HUES48 (cell line): ENCODE measurements around the gene DNMT3A.

ENCODE experiments used
- H3K27ac ChIP-seq: one replicate; pipeline ENCODE4 v1.7.0; 2013; ENCODE audit warnings: low read depth, low read length, inconsistent platforms
- H3K27me3 ChIP-seq: 2 replicates; pipeline ENCODE4 v1.6.1; 2013; ENCODE audit warnings: mild to moderate bottlenecking, low read length; ENCODE audit not compliant: control insufficient read depth, insufficient read depth
- H3K36me3 ChIP-seq: 2 replicates; pipeline ENCODE4 v1.6.1; 2013; ENCODE audit warnings: low read length; ENCODE audit not compliant: control insufficient read depth, insufficient read depth
- H3K4me1 ChIP-seq: 2 replicates; pipeline ENCODE4 v1.6.1; 2013; ENCODE audit warnings: mild to moderate bottlenecking, low read length; ENCODE audit not compliant: control insufficient read depth, insufficient read depth
- H3K4me3 ChIP-seq: 2 replicates; pipeline ENCODE4 v1.5.1; 2013; ENCODE audit warnings: mild to moderate bottlenecking, low read depth, low read length
- H3K9ac ChIP-seq: 2 replicates; pipeline ENCODE4 v1.6.1; 2013; ENCODE audit warnings: mild to moderate bottlenecking, low read depth, low read length, moderate library complexity
- H3K9me3 ChIP-seq: 2 replicates; pipeline ENCODE4 v1.6.1; 2013; ENCODE audit warnings: low read length; ENCODE audit not compliant: control insufficient read depth, insufficient read depth

Gene DNMT3A

DNA sequence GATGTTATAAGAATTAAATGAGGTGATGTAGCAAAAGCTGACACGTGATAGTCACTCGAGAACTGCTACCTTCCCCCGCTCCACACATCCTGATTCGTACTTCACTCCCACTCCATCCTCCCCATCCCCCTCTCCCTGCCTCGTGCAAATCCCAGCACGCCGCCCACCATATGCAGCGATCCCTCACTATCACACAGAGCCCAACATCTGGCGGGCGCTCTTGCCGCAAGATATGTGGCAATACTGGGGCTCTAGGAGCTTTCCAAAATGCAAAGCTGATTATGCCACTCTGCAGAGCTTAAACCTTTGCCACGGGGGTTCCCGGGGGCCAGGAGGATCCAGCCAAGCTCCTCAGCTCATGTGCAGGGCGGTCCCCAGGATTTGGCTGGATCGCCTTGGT lies 37.4 kb downstream of the DNMT3A start:
- Histone ChIP-seq H3K4me3 (no peak overlapping the region), H3K36me3 (no peaks in the 10 kb centered on the region), H3K27ac (no peak overlapping the region), H3K27me3 (no peaks in the 10 kb centered on the region), H3K9me3 (no peaks in the 10 kb centered on the region), H3K9ac (no peak overlapping the region), H3K4me1 (peaks cover 9% of the 10 kb centered on the region)

GRCh38 chr2:25303633-25304236 lies 38.0 kb downstream of the DNMT3A start:
- no peaks in the 10 kb centered on the region for H3K36me3 ChIP-seq
- H3K27me3 ChIP-seq, result no peaks in the 10 kb centered on the region
- no peaks in the 10 kb centered on the region for H3K9me3 ChIP-seq
- no peak overlapping the region for H3K9ac ChIP-seq
- no peak overlapping the region for H3K27ac ChIP-seq
- H3K4me1 ChIP-seq, result peaks cover 9% of the 10 kb centered on the region
- no peak overlapping the region for H3K4me3 ChIP-seq

GRCh38 chr2:25302758-25303375 lies 38.9 kb downstream of the DNMT3A start:
- Histone ChIP-seq H3K4me1 (peaks cover 15% of the 10 kb centered on the region), H3K4me3 (no peak overlapping the region), H3K27me3 (no peaks in the 10 kb centered on the region), H3K36me3 (no peaks in the 10 kb centered on the region), H3K9ac (no peak overlapping the region), H3K27ac (no peak overlapping the region), H3K9me3 (no peaks in the 10 kb centered on the region)

- no peak overlapping the region for H3K9ac ChIP-seq
These were observed 40.0 kb downstream of the DNMT3A start for GRCh38 chr2:25301453-25302352.

GRCh38 chr2:25300001-25300400 lies 41.7 kb downstream of the DNMT3A start:
- H3K9me3 ChIP-seq, result no peaks in the 10 kb centered on the region
- no peaks in the 10 kb centered on the region for H3K27me3 ChIP-seq
- H3K9ac ChIP-seq, result no peak overlapping the region
- H3K4me3 ChIP-seq, result no peak overlapping the region
- H3K36me3 ChIP-seq, result no peaks in the 10 kb centered on the region
- H3K4me1 ChIP-seq, result peaks cover 15% of the 10 kb centered on the region
- H3K27ac ChIP-seq, result no peak overlapping the region

More at GRCh38 chr2:25301453-25302352, 40.0 kb downstream of the DNMT3A start:
- H3K9me3 ChIP-seq, result no peaks in the 10 kb centered on the region
- H3K27me3 ChIP-seq, result no peaks in the 10 kb centered on the region
- H3K4me1 ChIP-seq, result peaks cover 15% of the 10 kb centered on the region
- no peak overlapping the region for H3K27ac ChIP-seq
- H3K4me3 ChIP-seq, result no peak overlapping the region
- no peaks in the 10 kb centered on the region for H3K36me3 ChIP-seq

DNA sequence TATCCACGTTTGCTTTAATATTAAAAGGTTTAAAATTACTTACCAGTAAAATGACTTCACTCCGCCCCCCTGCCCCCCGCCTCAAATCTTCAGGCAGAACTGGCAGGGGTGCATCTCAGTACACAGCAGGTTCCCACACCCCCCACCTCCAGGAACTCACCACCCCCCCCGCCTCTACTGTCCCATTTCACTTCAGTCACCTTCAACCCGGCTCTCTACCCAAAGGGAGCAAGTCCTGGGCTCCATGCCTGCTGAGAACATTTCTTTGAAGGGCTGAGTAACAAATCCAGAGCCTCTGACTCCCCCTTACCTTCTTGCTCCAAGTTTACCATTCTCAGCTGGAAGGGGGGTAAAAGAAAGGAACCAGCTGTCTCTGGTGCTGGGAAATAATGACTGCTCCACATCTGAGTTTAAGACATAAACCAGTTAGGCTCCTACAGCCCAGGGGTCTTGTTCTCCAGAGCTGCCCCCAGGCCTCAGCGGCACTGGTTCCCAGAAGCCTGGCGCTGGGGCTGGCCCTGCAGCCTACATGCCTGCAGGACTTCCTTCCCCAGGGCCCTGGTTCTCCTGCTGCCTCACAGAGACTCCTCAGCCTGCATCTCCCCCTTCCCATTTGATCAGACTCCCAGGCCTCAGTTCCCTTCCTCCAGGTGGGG lies 42.8 kb downstream of the DNMT3A start:
- Histone ChIP-seq H3K27ac (peak overlapping the region; percentile 77), H3K36me3 (no peaks in the 10 kb centered on the region), H3K4me3 (no peak overlapping the region), H3K4me1 (peaks cover 13% of the 10 kb centered on the region), H3K9me3 (no peaks in the 10 kb centered on the region), H3K27me3 (no peaks in the 10 kb centered on the region), H3K9ac (no peak overlapping the region)

- H3K27me3 ChIP-seq, result no peaks in the 10 kb centered on the region
- no peak overlapping the region for H3K4me3 ChIP-seq
- H3K36me3 ChIP-seq, result no peaks in the 10 kb centered on the region
- H3K9ac ChIP-seq, result no peak overlapping the region
- H3K9me3 ChIP-seq, result no peaks in the 10 kb centered on the region
- no peak overlapping the region for H3K27ac ChIP-seq
- peaks cover 11% of the 10 kb centered on the region for H3K4me1 ChIP-seq
These were observed 44.0 kb downstream of the DNMT3A start for GRCh38 chr2:25297738-25298137.

- Histone ChIP-seq H3K27me3 (no peaks in the 10 kb centered on the region), H3K36me3 (no peaks in the 10 kb centered on the region), H3K4me3 (no peak overlapping the region), H3K4me1 (peaks cover 11% of the 10 kb centered on the region), H3K9ac (no peak overlapping the region), H3K27ac (no peak overlapping the region), H3K9me3 (no peaks in the 10 kb centered on the region)
These were observed 46.1 kb downstream of the DNMT3A start for GRCh38 chr2:25295621-25296020.

DNA sequence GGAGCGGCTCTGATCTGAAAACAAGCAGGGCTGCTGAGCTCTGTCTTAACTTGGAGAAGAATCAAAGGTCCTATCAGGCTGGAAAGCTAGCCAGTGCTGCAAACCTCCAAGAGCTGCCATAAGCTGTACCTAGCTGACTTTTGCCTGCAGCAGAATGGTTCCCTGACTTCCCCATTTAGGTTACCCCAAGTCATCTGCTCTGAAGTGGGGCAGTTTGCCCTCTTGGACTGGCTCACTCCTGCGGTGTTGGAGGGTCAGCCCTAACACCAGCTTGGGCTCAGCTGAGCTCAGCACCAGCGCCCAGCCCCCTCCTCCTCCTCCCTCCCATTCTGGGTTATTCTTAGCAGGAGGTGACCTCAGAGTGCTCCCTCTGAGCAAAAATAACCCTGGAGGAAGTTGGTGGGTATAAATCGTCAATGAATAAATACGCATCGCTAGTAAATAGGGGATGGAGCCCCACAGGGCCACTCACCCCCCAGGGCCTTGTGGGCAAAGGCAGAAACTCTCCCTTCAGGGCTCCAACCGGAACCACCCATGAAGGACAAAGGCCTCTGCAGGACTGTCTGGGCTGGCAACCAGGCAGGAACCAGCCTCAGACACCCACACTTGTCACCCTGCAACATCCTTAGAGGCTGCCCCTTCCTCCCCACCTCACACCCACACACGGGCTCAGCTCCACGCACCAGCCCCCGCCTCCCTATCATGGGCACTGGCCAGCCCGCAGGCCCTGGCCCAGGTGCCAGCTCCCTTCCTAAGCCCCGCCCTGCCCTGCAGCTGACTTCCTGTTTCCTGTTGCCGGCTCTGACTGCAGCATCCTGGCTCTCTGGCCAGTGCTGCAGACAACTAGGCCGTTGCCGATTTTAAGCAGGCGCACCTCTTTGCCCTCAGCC lies 46.9 kb downstream of the DNMT3A start:
- Histone ChIP-seq H3K9ac (no peak overlapping the region), H3K4me1 (peaks cover 11% of the 10 kb centered on the region), H3K27ac (no peak overlapping the region), H3K36me3 (no peaks in the 10 kb centered on the region), H3K4me3 (no peak overlapping the region), H3K9me3 (no peaks in the 10 kb centered on the region), H3K27me3 (no peaks in the 10 kb centered on the region)

GRCh38 chr2:25293958-25294562 lies 47.7 kb downstream of the DNMT3A start:
- peaks cover 11% of the 10 kb centered on the region for H3K4me1 ChIP-seq
- no peak overlapping the region for H3K27ac ChIP-seq
- H3K27me3 ChIP-seq, result no peaks in the 10 kb centered on the region
- H3K4me3 ChIP-seq, result no peak overlapping the region
- no peak overlapping the region for H3K9ac ChIP-seq
- no peaks in the 10 kb centered on the region for H3K9me3 ChIP-seq
- no peaks in the 10 kb centered on the region for H3K36me3 ChIP-seq
